Fibroblast of the aortic adventitia (primary cell): ENCODE data around the gene NUDT14. TPM values are rescaled to one million over a fixed set of nuclear protein-coding genes. Genes with fewer than 3 reads are reported as not detected.

ENCODE experiments used
- DNase-seq: peaks from one replicate; pipeline ENCODE4 v3.0.0-alpha.2; 2010; ENCODE audit warnings: low read depth
- H3K4me3 ChIP-seq: 2 replicates; pipeline ENCODE4 v1.5.1; 2011; ENCODE audit warnings: low read depth, mild to moderate bottlenecking, control low read depth, low read length, moderate library complexity
- CTCF ChIP-seq: IDR thresholded peaks from 2 replicates; pipeline ENCODE4 v1.5.1; 2011; ENCODE audit warnings: mild to moderate bottlenecking, low read length, control low read depth, inconsistent platforms; ENCODE audit not compliant: insufficient read depth
- total RNA-seq: library from RNA; depleted of rRNA; stranded (reverse); fragments of >200 nt; gene quantifications from 2 replicates; pipeline ENCODE4 v1.2.3, GENCODE V29; 2012; ENCODE audit warnings: low replicate concordance

Gene NUDT14
- total RNA-seq, 1 donor = 11.7 TPM

GRCh38 chr14:105200074-105200473, 19.0 kb upstream of the NUDT14 start:
- H3K4me3 ChIP-seq = no peak overlapping the region
- TF ChIP-seq CTCF = no peak
- no peak for DNase-seq

- TF ChIP-seq CTCF = no peak
- no peak overlapping the region for H3K4me3 ChIP-seq
- no peak for DNase-seq
These were observed 18.0 kb upstream of the NUDT14 start for GRCh38 chr14:105199093-105199492.

GRCh38 chr14:105198588-105198987, 17.5 kb upstream of the NUDT14 start:
- H3K4me3 ChIP-seq = no peak overlapping the region
- TF ChIP-seq CTCF = peak; percentile 20
- no peak for DNase-seq

- peak; percentile 86 for DNase-seq
- TF ChIP-seq CTCF = no peak
- H3K4me3 ChIP-seq = no peak overlapping the region
These were observed 16.1 kb upstream of the NUDT14 start for GRCh38 chr14:105197211-105197641.

GRCh38 chr14:105196265-105196960, 15.3 kb upstream of the NUDT14 start:
- TF ChIP-seq CTCF = no peak
- no peak for DNase-seq
- no peak overlapping the region for H3K4me3 ChIP-seq

GRCh38 chr14:105195522-105196264, 14.6 kb upstream of the NUDT14 start:
- no peak for TF ChIP-seq CTCF
- H3K4me3 ChIP-seq = no peak overlapping the region
- no peak for DNase-seq
